Neural progenitor cell (in vitro differentiated cells): ENCODE data around the gene ARHGAP42.

Experiments
- CTCF ChIP-seq: fragments of 200-600 bp; sonication (generic); IDR thresholded peaks from 2 replicates; pipeline ENCODE4 v1.5.1; 2017; ENCODE audit warnings: antibody characterized with exemption, mild to moderate bottlenecking
- EZH2 ChIP-seq: fragments of 200-600 bp; sonication (generic); IDR thresholded peaks from 2 replicates; pipeline ENCODE4 v1.6.1; 2017; ENCODE audit warnings: antibody characterized with exemption, mild to moderate bottlenecking, moderate library complexity
- EZH2phosphoT487 ChIP-seq: fragments of 200-600 bp; sonication (generic); IDR thresholded peaks from 2 replicates; pipeline ENCODE4 v1.6.1; 2017; ENCODE audit warnings: antibody characterized with exemption

- TF ChIP-seq CTCF (no peak), EZH2 (no peak), EZH2phosphoT487 (no peak)
Observed at GRCh38 chr11:100810666-100811065, 123.6 kb downstream of the ARHGAP42 start.
